Gastroesophageal sphincter (tissue), 4 donors: ENCODE results near the gene MAP2K1. TPM values are rescaled to one million over a fixed set of nuclear protein-coding genes. Genes with fewer than 3 reads are reported as not detected.

Source experiments
- ATAC-seq: fragments of 150-250 bp; one replicate; pipeline ENCODE4 v1.9.1; 2016; ENCODE audit warnings: mild to moderate bottlenecking, moderate library complexity
- H3K27ac ChIP-seq, 4 donors: fragments of 200-600 bp; sonication (generic) in 3 of 4; 1 replicate in 3 of 4; 2 replicates in 1 of 4; pipeline ENCODE4 v1.5.1; 2016 to 2019
- H3K27me3 ChIP-seq: fragments of 200-600 bp; sonication (generic); one replicate; pipeline ENCODE4 v1.5.1; 2019
- H3K36me3 ChIP-seq, 2 donors: fragments of 200-600 bp; sonication (generic); one replicate each; pipeline ENCODE4 v1.5.1; 2019; ENCODE audit warnings: control low read depth in 1 of 2
- H3K4me1 ChIP-seq, 3 donors: fragments of 200-600 bp; sonication (generic); 1 replicate in 2 of 3; 2 replicates in 1 of 3; pipeline ENCODE4 v1.5.1; 2016 to 2019; ENCODE audit warnings: control low read depth in 2 of 3
- H3K4me3 ChIP-seq, 2 donors: fragments of 200-600 bp; sonication (generic); one replicate each; pipeline ENCODE4 v1.5.1; 2019; ENCODE audit warnings: mild to moderate bottlenecking in 1 of 2, moderate library complexity in 1 of 2
- H3K9me3 ChIP-seq, 3 donors: fragments of 200-600 bp; sonication (generic); one replicate each; pipeline ENCODE4 v1.5.1; 2017 to 2019; ENCODE audit warnings: control low read depth in 2 of 3
- CTCF ChIP-seq, 4 experiments: fragments of 200-600 bp in 2 of 4; fragments of 450-650 bp in 2 of 4; sonication (generic) in 1 of 4; IDR thresholded peaks; one replicate each; pipeline ENCODE4 v1.5.1; 2017 to 2019; ENCODE audit warnings: antibody characterized with exemption in 4 of 4, mild to moderate bottlenecking in 2 of 4, moderate library complexity in 2 of 4
- EP300 ChIP-seq: sonication (generic); formaldehyde crosslinking; IDR thresholded peaks from one replicate; pipeline ENCODE4 v1.6.1; 2017; ENCODE audit warnings: antibody characterized with exemption, mild to moderate bottlenecking
- POLR2A ChIP-seq, 2 donors: fragments of 450-650 bp; IDR thresholded peaks; one replicate each; pipeline ENCODE4 v1.6.1; 2017; ENCODE audit warnings: antibody characterized with exemption in 2 of 2, mild to moderate bottlenecking in 2 of 2, moderate library complexity in 1 of 2
- POLR2AphosphoS5 ChIP-seq: sonication (generic); formaldehyde crosslinking; IDR thresholded peaks from one replicate; pipeline ENCODE4 v1.6.1; 2017; ENCODE audit warnings: antibody characterized with exemption
- WGBS, 2 donors: methylation state at CpG; one replicate each; pipeline ENCODE4 v1.1.5; 2018; ENCODE audit warnings: low coverage in 1 of 2; 5-methylcytosine and 5-hydroxymethylcytosine counted together
- total RNA-seq, 4 donors: library from RNA; depleted of rRNA; stranded (reverse); fragments of >200 nt; gene quantifications; one replicate each; pipeline ENCODE4 v1.1.0, GENCODE V29; 2016

Gene MAP2K1
- total RNA-seq, 4 donors from 2014 or later = 27.7 to 47.1 (median 39.6) TPM

- H3K9me3 ChIP-seq = no peaks in the 10 kb centered on the region
- peak; percentile 93 for ATAC-seq
- no peaks in the 10 kb centered on the region for H3K27me3 ChIP-seq
- peak within 1 kb of the TSS; percentile 86 to 89 for H3K4me3 ChIP-seq
- 1% methylated on average over 26 of the region's 46 CpGs for WGBS, 2 donors
- peaks cover 0 to 35% of the 10 kb centered on the region in 2 donors for H3K36me3 ChIP-seq
- TF ChIP-seq POLR2A (IDR thresholded peaks at IDR 0.05) (peak; percentile 94), EP300 (no peak), CTCF (IDR thresholded peaks at IDR 0.05) (peak in 3 of 4 experiments; percentile 7 to 53 (median 23)), POLR2AphosphoS5 (peak; percentile 99)
- peaks cover 8 to 39% (median 17%) of the 10 kb centered on the region in 3 donors for H3K4me1 ChIP-seq
- H3K27ac ChIP-seq = peak within 1 kb of the TSS; percentile 84 to 93 (median 89)
These were observed 118.1 kb downstream of the MAP2K1 start, which contains the start of the genes RPL4 and ZWILCH for GRCh38 chr15:66504563-66505429. RPL4 (minus strand) TSS chr15:66504855; CDS start chr15:66504790, 65 bp downstream. ZWILCH (plus strand) TSS chr15:66505326; CDS start chr15:66505339, 13 bp downstream.

- H3K9me3 ChIP-seq = no peaks in the 10 kb centered on the region
- peaks cover 0 to 29% of the 10 kb centered on the region in 2 donors for H3K36me3 ChIP-seq
- H3K4me3 ChIP-seq = peak overlapping the region; percentile 86 to 89
- ATAC-seq = peak; percentile 17
- TF ChIP-seq POLR2AphosphoS5 (no peak), EP300 (no peak), CTCF (IDR thresholded peaks at IDR 0.05) (no peak), POLR2A (IDR thresholded peaks at IDR 0.05) (no peak)
- H3K27me3 ChIP-seq = no peaks in the 10 kb centered on the region
- 0% methylated on average over 2 to 6 of the region's 13 CpGs for WGBS, 2 donors
- peaks cover 8 to 39% (median 17%) of the 10 kb centered on the region in 3 donors for H3K4me1 ChIP-seq
- H3K27ac ChIP-seq = peak overlapping the region; percentile 84 to 93 (median 89)
These were observed 118.7 kb downstream of the MAP2K1 start for GRCh38 chr15:66505430-66505811.

GRCh38 chr15:66505818-66506217 is 119.1 kb downstream of the MAP2K1 start:
- ATAC-seq = no peak
- TF ChIP-seq POLR2A (IDR thresholded peaks at IDR 0.05) (no peak), CTCF (IDR thresholded peaks at IDR 0.05) (no peak), POLR2AphosphoS5 (no peak), EP300 (no peak)
- Histone ChIP-seq H3K27me3 (no peaks in the 10 kb centered on the region), H3K36me3 (peaks cover 0 to 25% of the 10 kb centered on the region in 2 donors), H3K4me1 (peaks cover 8 to 39% (median 17%) of the 10 kb centered on the region in 3 donors), H3K9me3 (no peaks in the 10 kb centered on the region), H3K4me3 (peak overlapping the region; percentile 86 to 89), H3K27ac (peak overlapping the region; percentile 84 to 93 (median 89))
- 27 to 41% methylated on average over 4 of the region's 4 CpGs for WGBS, 2 donors

GRCh38 chr15:66508293-66508883 is 121.7 kb downstream of the MAP2K1 start:
- Histone ChIP-seq H3K27me3 (no peaks in the 10 kb centered on the region), H3K36me3 (no peaks in the 10 kb centered on the region), H3K27ac (no peak overlapping the region), H3K4me1 (peaks cover 4 to 16% (median 8%) of the 10 kb centered on the region in 3 donors), H3K9me3 (no peaks in the 10 kb centered on the region), H3K4me3 (no peak overlapping the region)
- WGBS, 2 donors = 89 to 91% methylated on average over 3 of the region's 3 CpGs
- TF ChIP-seq CTCF (IDR thresholded peaks at IDR 0.05) (no peak), POLR2A (IDR thresholded peaks at IDR 0.05) (no peak), POLR2AphosphoS5 (no peak), EP300 (no peak)
- ATAC-seq = no peak
